Psoas muscle (tissue), 8 donors: Measurements from ENCODE around the gene LLCFC1. TPM values are rescaled to one million over a fixed set of nuclear protein-coding genes. Genes with fewer than 3 reads are reported as not detected.

ENCODE experiments used
- ATAC-seq, 4 donors: fragments of 200-7000 bp; cut with Tn5 transposase; one replicate each; pipeline ENCODE4 v1.9.1; 2020; ENCODE audit warnings: moderate library complexity in 3 of 4, mild to moderate bottlenecking in 2 of 4
- DNase-seq, 2 donors: peaks; one replicate each; pipeline ENCODE4 v3.0.0-alpha.2; 2020
- H3K27ac ChIP-seq: fragments of 200-600 bp; one replicate; pipeline ENCODE4 v1.8.0; 2022
- H3K27me3 ChIP-seq, 3 donors: fragments of 200-600 bp in 1 of 3; one replicate each; pipeline versions ENCODE4 v1.6.1 to v1.8.0; 2013 to 2022; ENCODE audit warnings: low read length in 2 of 3, mild to moderate bottlenecking in 2 of 3, moderate library complexity in 1 of 3; ENCODE audit not compliant: insufficient read depth in 3 of 3
- H3K36me3 ChIP-seq, 2 donors: fragments of 200-600 bp in 1 of 2; one replicate each; pipeline versions ENCODE4 v1.6.1 to v1.8.0; 2013 to 2022; ENCODE audit warnings: low read depth in 1 of 2, mild to moderate bottlenecking in 1 of 2, moderate library complexity in 1 of 2; ENCODE audit not compliant: insufficient read depth in 1 of 2
- H3K4me1 ChIP-seq: fragments of 200-600 bp; one replicate; pipeline ENCODE4 v1.8.0; 2022
- H3K4me3 ChIP-seq: fragments of 200-600 bp; one replicate; pipeline ENCODE4 v1.8.0; 2022; ENCODE audit warnings: mild to moderate bottlenecking
- H3K9me3 ChIP-seq: fragments of 200-600 bp; one replicate; pipeline ENCODE4 v1.8.0; 2022
- WGBS, 3 donors: extraction: QIAGEN DNeasy Blood & Tissue Kit; methylation state at CpG; one replicate each; pipeline versions ENCODE4 v1.1.6 to v1.1.7; 2013; 5-methylcytosine and 5-hydroxymethylcytosine counted together
- intact Hi-C, 2 donors: fragments of 100-400 bp; cut with DNase I; formaldehyde crosslinking; loops; one replicate each; pipeline versions ENCODE4 v1.11.0 to v1.14.2; 2022
- polyA plus RNA-seq, 3 donors: library from polyadenylated mRNA; stranded (reverse); fragments of 200-250 nt; gene quantifications; one replicate each; pipeline ENCODE4 v1.2.3, GENCODE V29; 2013
- total RNA-seq, 4 donors: library from RNA; stranded (reverse); fragmentation: NEBNext Ultra II Directional in 2 of 4; extraction: Animal tissue kit (Norgen Biotek cat#: 25700) in 2 of 4; gene quantifications; one replicate each; pipeline versions ENCODE4 v1.2.1 to v1.2.4, GENCODE V29; 2021 to 2023
- TF ChIP-seq, protein P1 (sequence below): fragments of 200-600 bp; IDR thresholded peaks from one replicate; pipeline ENCODE4 v1.8.0; 2022; ENCODE audit warnings: antibody characterized with exemption
- donor health status: healthy with polysubstance abuse.
- donor health status: DM: no; HTN: no; CAD: no; lungs with moderate emphysema.
- donor health status: Bipolar disorder and iron deficiency.
- donor health status: healthy.
- donor health status: DM: yes; HTN: yes; CAD: no.
- donor health status: DM: no; HTN: no; CAD: no.
- donor health status: DM: no; HTN: no; CAD: no.
- donor health status: DM: yes; HTN: yes; CAD: no.

The LLCFC1 gene
- total and polyA plus RNA-seq, 7 donors, result not detected

DNA sequence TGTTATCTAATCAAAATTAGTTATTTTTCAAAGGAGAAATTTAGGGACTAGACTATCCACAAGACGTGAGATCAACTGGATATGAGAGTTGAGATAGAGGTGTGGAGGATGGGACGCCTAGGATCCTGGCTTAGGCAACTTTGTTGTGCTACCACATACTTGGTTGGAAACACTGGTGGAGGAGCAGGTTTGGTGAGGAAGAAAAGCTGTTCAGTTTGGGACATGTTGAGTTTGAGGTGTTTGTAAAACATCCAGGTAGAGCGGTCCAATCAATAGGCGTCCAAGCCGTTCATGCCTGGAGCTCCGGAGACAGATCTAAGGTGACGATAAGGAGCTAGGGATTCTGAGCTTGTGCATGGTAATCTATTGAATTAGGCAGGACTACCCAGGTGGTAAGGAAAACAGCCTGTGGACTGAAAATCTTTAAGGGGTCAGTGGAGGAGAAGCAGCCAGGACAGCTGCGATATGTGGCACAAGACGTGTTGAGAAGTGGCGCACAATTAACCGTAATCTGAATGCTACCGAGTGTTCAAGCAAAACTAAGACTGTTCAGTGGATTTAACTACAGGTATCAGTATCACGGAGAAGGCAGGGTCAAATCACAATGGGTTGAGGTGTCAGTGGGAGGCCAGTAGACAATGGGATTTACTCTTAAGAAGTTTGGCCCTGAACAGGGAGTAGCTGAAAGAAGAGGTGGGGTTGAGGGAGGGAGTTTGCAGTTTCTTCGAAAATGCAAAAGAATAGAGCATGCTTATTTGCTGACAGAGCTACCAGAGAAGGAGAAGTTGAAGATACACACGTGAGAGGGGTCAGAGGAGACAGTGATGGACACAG is 37.6 kb upstream of the LLCFC1 start:
- WGBS, 3 donors, result 80% methylated on average over 15 of the region's 15 CpGs
- TF ChIP-seq, protein P1, sequence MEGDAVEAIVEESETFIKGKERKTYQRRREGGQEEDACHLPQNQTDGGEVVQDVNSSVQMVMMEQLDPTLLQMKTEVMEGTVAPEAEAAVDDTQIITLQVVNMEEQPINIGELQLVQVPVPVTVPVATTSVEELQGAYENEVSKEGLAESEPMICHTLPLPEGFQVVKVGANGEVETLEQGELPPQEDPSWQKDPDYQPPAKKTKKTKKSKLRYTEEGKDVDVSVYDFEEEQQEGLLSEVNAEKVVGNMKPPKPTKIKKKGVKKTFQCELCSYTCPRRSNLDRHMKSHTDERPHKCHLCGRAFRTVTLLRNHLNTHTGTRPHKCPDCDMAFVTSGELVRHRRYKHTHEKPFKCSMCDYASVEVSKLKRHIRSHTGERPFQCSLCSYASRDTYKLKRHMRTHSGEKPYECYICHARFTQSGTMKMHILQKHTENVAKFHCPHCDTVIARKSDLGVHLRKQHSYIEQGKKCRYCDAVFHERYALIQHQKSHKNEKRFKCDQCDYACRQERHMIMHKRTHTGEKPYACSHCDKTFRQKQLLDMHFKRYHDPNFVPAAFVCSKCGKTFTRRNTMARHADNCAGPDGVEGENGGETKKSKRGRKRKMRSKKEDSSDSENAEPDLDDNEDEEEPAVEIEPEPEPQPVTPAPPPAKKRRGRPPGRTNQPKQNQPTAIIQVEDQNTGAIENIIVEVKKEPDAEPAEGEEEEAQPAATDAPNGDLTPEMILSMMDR, result no peak

DNA sequence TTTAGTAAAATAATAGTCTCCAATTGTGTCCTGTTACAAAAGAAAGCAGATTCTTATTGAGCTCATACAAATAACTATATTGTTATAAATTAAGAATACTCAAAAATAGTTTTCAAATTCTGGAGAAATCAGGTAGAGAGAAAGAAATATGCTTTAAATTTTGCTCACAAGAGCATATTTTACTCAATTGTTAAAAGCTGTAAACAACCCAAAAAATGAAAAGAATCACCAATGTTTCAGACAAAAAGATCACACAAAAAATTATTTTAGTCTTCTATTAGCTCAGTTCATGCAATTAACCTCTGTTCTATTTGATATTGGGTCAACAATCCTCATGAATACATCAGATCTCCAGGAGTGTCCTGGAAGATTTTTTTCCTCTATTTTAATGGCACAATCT is 35.2 kb upstream of the LLCFC1 start:
- Histone ChIP-seq H3K27ac (no peak overlapping the region), H3K36me3 (no peaks in the 10 kb centered on the region), H3K27me3 (peaks cover 0 to 3% (median 0%) of the 10 kb centered on the region in 3 donors), H3K9me3 (no peaks in the 10 kb centered on the region), H3K4me3 (no peak overlapping the region), H3K4me1 (no peaks in the 10 kb centered on the region)
- intact Hi-C loops, result no loop called here
- TF ChIP-seq, protein P1, result no peak
- ATAC-seq (no peak), DNase-seq (no peak)

More for the DNA sequence above, 37.6 kb upstream of the LLCFC1 start:
- no peak for ATAC-seq
- no peak overlapping the region for H3K4me3 ChIP-seq
- peaks cover 0 to 9% (median 1%) of the 10 kb centered on the region in 3 donors for H3K27me3 ChIP-seq
- no peaks in the 10 kb centered on the region for H3K4me1 ChIP-seq
- intact Hi-C loops, result no loop called here
- DNase-seq, result no peak
- H3K27ac ChIP-seq, result no peak overlapping the region
- H3K36me3 ChIP-seq, result no peaks in the 10 kb centered on the region
- H3K9me3 ChIP-seq, result no peaks in the 10 kb centered on the region

DNA sequence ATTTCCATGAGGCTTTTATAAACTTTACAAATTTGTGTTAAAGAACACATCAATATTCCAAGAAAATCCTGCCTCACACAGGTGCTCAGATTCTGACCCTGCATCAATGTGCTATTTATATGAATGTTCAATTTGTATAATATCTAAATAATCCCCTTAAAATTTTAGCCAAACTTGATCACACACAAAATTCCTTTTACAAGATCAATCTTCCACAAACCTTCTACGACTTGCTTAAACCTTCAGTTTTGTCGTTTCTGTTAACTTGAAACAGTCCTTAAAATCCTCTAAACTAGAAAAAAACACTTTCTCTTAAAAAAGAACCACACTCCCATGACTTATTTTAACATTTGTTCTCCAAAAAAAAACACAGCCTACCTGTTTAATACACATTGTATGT is 33.5 kb upstream of the LLCFC1 start:
- no peak for ATAC-seq
- TF ChIP-seq, protein P1, result no peak
- DNase-seq, result no peak
- Histone ChIP-seq H3K36me3 (no peaks in the 10 kb centered on the region), H3K27me3 (peaks cover 0 to 3% (median 0%) of the 10 kb centered on the region in 3 donors), H3K9me3 (no peaks in the 10 kb centered on the region), H3K27ac (no peak overlapping the region), H3K4me3 (no peak overlapping the region), H3K4me1 (no peaks in the 10 kb centered on the region)
- WGBS, 3 donors, result 72 to 79% (median 75%) methylated on average over 2 of the region's 2 CpGs
- intact Hi-C loops, result no loop called here

DNA sequence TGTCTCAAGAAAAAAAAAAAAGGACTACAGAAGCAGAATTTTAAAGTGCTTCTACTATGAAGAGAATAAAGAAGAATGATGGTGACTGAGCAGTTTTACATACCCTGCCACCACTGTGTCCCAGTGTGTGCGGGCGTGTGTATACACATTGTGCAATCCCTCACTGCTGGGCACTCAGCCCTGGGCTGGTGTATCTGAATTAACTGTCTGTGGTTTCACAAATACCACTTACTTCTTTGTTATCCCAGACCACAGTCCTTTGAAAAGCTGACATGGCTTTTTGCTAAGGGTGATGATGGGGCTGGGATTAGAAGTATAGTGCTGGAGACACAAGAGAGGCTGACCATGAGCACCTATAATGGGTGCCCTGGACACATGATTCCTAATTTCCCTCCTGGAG is 32.6 kb upstream of the LLCFC1 start:
- no peak overlapping the region for H3K27ac ChIP-seq
- no peaks in the 10 kb centered on the region for H3K4me1 ChIP-seq
- H3K36me3 ChIP-seq, result no peaks in the 10 kb centered on the region
- WGBS, 3 donors, result 67 to 96% (median 95%) methylated on average over 2 of the region's 2 CpGs
- H3K27me3 ChIP-seq, result peaks cover 0 to 3% (median 0%) of the 10 kb centered on the region in 3 donors
- ATAC-seq (no peak), DNase-seq (no peak)
- intact Hi-C loops, result no loop called here
- H3K9me3 ChIP-seq, result no peaks in the 10 kb centered on the region
- H3K4me3 ChIP-seq, result no peak overlapping the region
- TF ChIP-seq, protein P1, result no peak
